GM10847 (cell line): Measurements from ENCODE around the gene AGK.

Experiments used
- POLR2A ChIP-seq: IDR thresholded peaks from 2 replicates; pipeline ENCODE4 v1.6.1; 2011; ENCODE audit not compliant: insufficient read length; ENCODE audit errors: extremely low read depth

AGK gene

GRCh38 chr7:141572175-141572574 lies 21.0 kb downstream of the AGK start:
- no peak for TF ChIP-seq POLR2A

GRCh38 chr7:141573511-141573910 lies 22.3 kb downstream of the AGK start:
- TF ChIP-seq POLR2A = no peak

- no peak for TF ChIP-seq POLR2A
These were observed 24.0 kb downstream of the AGK start for GRCh38 chr7:141575164-141575563.

- no peak for TF ChIP-seq POLR2A
These were observed 24.6 kb downstream of the AGK start for GRCh38 chr7:141575654-141576448.

GRCh38 chr7:141577043-141577839 lies 26.0 kb downstream of the AGK start:
- no peak for TF ChIP-seq POLR2A

- TF ChIP-seq POLR2A = no peak
These were observed 33.7 kb downstream of the AGK start for GRCh38 chr7:141584935-141585334.

- no peak for TF ChIP-seq POLR2A
These were observed 34.6 kb downstream of the AGK start for GRCh38 chr7:141585592-141586510.

- TF ChIP-seq POLR2A = no peak
These were observed 35.7 kb downstream of the AGK start for GRCh38 chr7:141586878-141587277.

GRCh38 chr7:141587304-141587703 lies 36.1 kb downstream of the AGK start:
- no peak for TF ChIP-seq POLR2A

- TF ChIP-seq POLR2A = no peak
These were observed 37.7 kb downstream of the AGK start for GRCh38 chr7:141588912-141589311.

GRCh38 chr7:141590071-141590470 lies 38.9 kb downstream of the AGK start:
- no peak for TF ChIP-seq POLR2A

GRCh38 chr7:141590666-141591065 lies 39.5 kb downstream of the AGK start:
- TF ChIP-seq POLR2A = no peak

- TF ChIP-seq POLR2A = no peak
These were observed 41.9 kb downstream of the AGK start for GRCh38 chr7:141593134-141593533.

- TF ChIP-seq POLR2A = no peak
These were observed 46.8 kb downstream of the AGK start for GRCh38 chr7:141597966-141598365.

- no peak for TF ChIP-seq POLR2A
These were observed 47.2 kb downstream of the AGK start for GRCh38 chr7:141598408-141598807.
